ENCODE data around the gene EHD2.
"Not testable (repeated sequence)": the region's sequence is repeated elsewhere in the genome, so short reads cannot be mapped to it uniquely, and the experiment has no call there.

The EHD2 gene, protein sequence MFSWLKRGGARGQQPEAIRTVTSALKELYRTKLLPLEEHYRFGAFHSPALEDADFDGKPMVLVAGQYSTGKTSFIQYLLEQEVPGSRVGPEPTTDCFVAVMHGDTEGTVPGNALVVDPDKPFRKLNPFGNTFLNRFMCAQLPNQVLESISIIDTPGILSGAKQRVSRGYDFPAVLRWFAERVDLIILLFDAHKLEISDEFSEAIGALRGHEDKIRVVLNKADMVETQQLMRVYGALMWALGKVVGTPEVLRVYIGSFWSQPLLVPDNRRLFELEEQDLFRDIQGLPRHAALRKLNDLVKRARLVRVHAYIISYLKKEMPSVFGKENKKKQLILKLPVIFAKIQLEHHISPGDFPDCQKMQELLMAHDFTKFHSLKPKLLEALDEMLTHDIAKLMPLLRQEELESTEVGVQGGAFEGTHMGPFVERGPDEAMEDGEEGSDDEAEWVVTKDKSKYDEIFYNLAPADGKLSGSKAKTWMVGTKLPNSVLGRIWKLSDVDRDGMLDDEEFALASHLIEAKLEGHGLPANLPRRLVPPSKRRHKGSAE

DNA sequence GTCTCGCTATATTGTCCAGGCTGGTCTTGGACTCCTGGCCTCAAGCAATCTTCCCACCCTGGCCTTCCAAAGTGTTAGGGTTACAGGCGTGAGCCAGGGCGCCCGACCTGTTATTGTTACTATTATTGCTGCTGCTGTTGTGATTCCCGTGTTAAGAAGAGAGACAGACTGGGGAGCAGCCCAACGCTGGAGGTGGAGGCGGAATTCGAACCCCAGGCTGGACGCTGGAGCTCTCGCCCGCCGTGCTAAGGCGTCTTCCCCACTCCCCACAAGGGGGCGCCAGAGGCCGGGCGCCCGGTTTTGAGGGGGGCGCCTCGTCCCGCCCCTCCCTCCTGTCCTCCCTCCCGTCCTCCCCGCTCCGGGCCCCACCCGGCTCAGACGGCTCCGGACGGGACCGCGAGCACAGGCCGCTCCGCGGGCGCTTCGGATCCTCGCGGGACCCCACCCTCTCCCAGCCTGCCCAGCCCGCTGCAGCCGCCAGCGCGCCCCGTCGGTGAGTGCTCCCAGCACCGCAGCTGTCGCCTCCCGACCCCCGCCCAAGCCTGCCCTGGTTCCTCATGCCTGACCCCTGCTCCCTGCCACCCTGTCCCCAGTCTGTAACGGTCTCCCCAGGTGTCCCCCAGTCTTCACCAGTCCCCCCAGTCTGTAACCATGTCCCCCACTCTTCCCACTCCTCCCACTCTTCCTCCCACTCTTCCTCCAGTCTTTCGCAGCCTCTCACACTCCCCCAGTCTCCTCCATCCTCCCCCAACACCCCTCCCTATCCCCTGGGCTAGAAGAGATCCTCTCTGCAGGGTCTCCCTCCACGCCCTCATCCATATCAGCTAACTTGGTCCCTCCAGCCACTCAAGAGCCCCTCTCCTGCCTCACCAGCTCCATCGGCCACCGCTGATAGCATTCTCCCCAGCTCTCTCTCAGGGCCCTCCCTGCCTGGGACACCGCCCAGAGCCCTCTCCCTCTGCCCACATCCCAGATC, at the start of gene EHD2:
TSS of gene EHD2 (plus strand) at position 377 of the 976 bp plus-strand sequence. CDS start 3,191 bp downstream, outside the sequence.
- peak; percentile 65 to 66 for DNase-seq

DNA sequence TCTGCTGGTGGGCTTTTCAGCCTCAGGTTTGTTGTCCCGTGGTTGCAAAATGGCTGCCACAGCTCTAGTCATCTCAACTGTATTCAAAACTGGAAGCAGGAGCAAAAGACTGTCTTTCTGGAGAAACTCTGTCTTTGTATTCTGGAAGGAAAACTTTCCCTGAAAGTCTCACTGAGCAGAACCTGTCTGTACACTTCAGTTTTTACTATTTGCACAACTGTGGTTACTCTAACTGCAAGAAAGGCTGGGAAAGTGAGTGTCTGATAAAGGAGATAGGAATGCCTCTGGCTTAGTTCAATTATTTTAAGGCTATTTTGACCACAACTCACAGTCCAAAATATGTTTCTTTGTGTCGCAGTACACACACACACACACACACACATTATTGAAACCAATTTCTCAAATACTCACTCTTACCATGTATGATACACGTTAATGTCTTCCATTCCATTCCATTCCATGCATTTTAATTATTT, 49.7 kb upstream of the EHD2 start:
- no peak for DNase-seq

DNA sequence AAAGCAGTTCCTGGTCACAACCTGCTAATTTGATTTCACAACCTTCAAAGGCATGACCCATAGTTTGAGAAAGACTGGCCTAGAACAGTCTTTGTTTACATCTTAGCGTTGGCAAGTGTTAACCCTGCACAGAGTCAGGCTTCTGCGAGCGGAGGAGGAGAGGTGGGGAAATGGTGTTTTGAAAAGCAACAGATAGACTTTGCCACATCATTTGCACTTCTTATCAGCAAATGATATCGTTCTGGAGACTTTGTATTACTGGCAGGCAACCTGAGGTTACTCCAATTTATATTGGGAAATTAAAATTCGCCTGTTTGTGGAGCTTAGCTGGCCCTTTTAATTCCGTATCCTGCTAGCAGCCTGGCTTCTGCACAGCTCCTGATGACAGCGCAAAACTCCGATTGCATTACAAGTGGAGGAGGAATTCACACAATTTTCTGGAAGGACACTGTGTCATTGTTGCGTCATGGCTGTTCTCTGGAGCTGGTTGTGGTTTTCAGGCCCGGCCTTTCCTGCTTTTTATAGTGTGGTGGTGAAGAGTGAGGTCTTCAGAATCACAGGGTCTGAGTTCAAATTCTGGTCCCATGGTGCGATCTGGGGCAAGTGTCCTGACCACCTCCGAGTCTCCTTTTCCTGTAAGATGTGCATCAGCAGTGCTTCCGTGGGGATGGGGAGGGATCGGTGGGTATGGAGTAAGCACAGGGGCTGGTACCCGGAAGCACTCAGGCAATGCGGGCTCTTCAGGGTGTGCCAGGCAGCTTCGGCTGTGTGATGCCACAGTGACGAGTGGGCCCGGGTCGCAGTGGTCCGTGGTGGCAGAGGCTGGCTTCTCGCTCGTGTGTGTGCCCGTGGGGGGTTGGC, 49.1 kb upstream of the EHD2 start:
- no peak for DNase-seq

DNA sequence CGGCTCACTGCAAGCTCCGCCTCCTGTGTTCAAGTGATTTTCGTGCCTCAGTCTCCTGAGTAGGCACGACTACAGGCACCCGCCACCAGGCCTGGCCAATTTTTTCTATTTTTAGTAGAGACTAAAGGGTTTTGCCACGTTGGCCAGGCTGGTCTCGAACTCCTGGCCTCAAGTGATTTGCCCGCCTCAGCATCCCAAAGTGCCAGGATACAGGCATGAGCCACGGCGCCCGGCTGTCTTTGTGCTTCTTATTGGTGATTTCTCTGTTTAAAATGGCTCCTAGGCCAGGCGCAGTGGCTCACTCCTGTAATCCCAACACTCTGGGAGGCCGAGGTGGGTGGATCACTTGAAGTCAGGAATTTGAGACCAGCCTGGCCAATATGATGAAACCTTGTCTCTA, 44.7 kb upstream of the EHD2 start:
- not testable (repeated sequence) for DNase-seq

DNA sequence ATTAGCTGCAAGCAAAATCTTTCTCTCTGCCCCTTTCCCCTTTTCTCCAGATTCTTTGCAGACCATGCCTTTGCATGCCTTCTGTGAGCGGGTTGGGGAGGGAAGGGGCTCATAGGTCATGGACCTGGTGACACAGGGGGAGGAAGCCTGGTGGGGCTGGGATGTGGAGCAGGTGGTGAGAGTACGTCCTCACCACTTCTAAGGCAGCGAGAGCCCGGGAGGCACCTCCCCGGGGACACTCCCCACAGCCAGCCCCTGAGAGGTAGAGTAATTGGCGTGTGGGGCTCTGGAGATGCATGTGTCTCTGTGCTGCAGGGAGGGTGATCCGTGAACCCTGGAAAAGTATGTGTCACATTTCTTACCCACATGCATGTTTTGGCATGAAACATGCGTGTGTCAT, 42.5 kb upstream of the EHD2 start:
- no peak for DNase-seq

DNA sequence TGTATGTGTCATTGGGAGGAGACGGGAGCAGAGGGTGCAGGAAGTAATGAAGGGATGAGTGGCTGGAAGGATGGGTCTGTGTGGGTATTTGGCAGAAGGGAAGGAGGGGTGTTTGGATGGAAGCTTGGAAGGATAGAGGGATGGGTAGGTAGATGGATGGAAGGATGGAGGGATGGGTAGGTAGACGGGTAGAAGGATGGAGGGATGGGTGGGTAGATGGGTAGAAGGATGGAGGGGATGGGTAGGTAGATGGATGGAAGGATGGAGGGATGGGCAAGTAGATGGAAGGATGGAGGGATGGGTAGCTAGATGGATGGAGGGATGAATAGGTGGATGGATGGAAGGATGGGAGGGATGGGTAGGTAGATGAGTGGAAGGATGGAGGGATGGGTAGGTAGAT, 41.7 kb upstream of the EHD2 start:
- DNase-seq, result no peak

DNA sequence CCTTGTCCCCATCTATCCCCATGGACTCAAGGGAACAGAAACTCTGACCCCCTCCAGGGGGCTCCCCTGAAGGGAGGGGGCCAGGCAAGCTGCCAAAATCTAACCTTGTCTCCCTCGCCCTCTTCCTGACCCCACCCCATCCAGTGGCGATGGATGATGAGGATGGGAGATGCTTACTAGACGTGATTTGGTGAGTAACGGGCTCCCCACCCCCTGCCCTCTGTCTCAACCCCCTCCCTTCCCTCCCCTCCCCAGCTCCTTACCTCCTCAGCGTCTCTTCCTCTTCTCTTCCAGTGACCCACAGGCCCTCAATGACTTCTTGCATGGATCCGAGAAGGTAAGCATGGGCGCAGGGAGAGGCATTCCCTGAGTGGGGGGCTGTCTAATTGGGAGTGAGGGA, 39.8 kb upstream of the EHD2 start:
- DNase-seq, result no peak

DNA sequence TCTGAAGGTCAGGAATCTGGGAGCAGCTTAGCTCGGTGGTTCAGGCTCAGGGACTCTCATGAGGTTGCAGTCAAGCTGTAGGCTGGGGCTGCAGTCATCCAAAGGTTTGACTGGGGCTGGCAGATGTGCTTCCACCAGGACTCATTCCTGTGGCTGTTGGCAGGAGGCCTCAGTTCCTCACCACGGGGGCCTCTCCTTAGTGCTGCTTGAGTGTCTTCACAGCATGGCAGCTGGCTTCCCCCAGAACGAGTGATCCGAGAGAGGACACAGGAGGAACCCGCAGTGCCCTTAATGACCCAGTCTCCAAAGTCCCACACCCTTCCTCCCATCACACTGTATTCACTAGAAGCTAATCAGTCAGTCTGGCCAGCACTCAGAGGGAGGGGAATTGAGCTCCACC, 38.7 kb upstream of the EHD2 start:
- no peak for DNase-seq

DNA sequence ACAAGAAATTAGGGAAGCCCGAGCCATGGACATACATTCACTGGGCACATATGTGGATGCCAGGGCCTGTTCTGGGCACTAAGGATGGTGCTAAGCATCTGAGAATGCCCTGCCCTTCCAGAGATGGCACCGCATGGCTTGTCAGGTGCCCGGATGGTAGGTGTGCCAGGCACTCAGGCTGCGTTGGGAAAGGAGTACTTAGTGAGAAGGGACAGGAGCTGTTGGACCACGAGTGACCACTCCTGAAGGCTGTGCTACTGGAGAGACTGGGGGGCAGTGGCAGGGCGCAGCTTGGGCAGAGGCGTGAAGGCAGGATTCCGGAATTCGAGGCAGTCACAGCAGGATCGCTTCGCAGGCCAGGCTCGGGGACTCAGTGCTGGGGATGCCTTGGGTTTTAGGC, 38.0 kb upstream of the EHD2 start:
- no peak for DNase-seq

DNA sequence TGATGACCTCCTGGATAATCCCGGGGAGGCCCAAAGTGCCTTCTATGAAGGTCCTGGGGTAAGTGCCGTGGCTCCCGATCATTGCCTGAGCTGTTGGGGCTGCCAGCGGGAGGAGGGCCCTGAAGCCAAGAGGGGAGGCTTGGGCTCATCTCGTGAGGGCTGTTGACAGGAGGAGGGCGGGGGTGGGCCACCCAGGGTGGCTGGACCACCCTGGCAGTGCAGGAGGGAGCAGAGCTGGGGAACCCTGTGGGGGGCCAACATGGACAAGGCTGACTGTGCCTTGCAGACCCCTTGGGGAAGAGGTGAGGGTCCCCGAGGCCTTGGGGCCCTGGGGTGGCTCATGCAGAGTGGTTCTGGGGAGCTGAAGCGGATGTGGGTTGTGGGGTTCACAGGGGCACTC, 37.4 kb upstream of the EHD2 start:
- DNase-seq, result no peak

DNA sequence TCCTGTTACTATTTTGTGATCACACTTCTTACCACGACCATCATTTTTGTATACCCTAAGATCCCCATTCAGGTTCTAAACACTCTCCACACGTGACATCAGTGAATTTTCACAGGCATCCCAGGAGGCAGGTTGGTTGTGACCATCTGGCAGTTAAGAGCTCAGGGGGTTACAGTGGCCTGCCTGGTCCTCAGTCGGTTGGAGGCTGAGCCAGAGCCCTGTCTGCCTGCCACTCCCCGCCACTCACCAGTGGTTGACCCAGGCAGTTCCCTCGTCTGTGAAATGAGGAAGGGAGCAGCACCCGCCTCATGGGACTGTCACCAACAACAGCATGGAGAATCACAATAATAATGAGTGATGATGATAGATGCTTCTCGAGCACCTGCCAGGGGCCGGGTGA, 36.4 kb upstream of the EHD2 start:
- DNase-seq, result no peak

DNA sequence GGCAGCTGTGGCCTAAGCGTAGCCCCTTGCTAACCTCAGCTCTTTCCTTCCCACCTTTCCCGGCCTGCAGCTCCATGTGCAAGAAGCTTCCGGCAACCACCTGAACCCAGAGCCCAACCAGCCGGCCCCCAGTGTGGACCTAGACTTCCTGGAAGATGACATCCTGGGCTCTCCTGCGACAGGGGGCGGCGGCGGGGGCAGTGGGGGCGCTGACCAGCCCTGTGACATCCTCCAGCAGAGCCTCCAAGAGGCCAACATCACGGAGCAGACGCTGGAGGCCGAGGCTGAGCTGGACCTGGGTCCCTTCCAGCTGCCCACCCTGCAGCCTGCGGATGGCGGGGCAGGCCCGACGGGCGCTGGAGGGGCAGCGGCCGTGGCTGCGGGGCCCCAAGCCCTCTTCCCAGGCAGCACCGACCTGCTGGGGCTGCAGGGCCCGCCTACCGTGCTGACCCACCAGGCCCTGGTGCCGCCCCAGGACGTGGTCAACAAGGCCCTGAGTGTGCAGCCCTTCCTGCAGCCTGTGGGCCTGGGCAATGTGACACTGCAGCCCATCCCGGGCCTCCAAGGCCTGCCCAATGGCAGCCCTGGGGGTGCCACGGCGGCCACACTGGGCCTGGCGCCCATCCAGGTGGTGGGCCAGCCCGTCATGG, 33.8 kb upstream of the EHD2 start:
- DNase-seq, result no peak

DNA sequence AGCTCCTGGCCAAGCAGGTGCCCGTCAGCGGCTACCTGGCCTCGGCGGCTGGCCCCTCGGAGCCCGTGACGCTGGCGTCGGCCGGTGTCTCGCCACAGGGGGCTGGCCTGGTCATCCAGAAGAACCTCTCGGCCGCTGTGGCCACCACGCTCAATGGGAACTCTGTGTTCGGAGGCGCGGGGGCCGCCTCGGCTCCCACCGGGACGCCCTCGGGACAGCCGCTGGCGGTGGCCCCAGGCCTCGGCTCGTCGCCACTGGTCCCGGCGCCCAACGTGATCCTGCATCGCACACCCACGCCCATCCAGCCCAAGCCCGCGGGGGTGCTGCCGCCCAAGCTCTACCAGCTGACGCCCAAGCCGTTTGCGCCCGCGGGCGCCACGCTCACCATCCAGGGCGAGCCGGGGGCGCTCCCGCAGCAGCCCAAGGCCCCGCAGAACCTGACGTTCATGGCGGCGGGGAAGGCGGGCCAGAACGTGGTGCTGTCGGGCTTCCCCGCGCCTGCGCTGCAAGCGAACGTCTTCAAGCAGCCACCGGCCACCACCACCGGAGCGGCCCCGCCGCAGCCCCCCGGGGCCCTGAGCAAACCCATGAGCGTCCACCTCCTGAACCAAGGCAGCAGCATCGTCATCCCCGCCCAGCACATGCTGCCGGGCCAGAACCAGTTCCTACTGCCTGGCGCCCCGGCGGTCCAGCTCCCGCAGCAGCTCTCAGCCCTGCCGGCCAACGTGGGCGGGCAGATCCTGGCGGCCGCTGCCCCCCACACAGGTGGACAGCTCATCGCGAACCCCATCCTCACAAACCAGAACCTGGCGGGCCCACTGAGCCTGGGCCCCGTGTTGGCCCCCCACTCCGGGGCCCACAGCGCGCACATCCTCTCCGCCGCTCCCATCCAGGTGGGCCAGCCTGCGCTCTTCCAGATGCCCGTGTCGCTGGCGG, 33.0 kb upstream of the EHD2 start:
- no peak for DNase-seq

DNA sequence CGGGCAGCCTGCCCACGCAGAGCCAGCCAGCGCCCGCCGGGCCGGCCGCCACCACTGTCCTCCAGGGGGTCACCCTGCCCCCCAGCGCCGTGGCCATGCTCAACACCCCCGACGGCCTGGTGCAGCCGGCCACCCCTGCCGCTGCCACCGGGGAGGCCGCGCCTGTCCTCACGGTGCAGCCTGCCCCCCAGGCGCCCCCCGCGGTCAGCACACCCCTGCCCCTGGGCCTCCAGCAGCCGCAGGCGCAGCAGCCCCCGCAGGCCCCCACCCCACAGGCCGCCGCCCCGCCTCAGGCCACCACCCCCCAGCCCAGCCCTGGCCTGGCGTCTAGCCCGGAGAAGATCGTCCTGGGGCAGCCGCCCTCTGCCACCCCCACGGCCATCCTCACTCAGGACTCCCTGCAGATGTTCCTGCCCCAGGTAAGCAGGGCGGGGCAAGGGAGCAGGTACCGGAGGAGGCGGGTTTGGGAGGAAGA, 32.3 kb upstream of the EHD2 start:
- DNase-seq, result no peak

DNA sequence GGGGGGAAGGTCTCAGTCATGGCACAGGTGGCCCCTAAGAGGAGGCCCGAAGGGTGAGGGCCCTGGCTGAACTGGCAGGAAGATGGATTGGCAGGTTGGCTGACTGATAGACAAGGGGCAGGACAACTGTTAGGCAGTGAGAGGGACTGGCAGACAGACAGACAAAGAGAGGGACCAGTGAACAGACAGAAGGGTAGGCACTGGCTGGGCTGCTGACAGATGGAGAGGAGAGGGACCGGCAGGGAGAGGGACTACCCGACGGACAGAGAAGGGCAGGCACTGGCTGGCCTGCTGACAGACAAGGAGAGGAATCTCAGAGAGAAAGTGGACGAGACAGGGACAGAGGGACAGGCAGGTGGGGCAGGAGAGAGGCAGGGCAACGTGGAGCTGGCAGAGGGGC, 31.8 kb upstream of the EHD2 start:
- DNase-seq, result no peak

DNA sequence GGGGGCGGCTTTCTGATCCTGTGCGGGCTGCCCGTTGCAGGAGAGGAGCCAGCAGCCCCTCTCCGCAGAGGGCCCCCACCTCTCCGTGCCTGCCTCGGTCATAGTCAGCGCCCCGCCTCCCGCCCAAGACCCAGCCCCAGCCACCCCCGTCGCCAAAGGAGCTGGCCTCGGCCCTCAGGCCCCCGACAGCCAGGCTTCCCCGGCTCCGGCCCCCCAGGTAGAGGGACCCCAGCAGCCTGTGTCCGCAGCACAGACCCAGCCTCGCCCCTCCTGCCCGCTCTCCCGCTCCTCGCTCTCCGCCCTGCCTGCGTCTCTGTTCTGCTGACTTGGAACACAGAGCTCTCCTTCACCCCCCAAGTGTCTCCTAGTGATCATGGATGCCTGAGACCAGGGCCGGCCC, 31.3 kb upstream of the EHD2 start:
- no peak for DNase-seq

DNA sequence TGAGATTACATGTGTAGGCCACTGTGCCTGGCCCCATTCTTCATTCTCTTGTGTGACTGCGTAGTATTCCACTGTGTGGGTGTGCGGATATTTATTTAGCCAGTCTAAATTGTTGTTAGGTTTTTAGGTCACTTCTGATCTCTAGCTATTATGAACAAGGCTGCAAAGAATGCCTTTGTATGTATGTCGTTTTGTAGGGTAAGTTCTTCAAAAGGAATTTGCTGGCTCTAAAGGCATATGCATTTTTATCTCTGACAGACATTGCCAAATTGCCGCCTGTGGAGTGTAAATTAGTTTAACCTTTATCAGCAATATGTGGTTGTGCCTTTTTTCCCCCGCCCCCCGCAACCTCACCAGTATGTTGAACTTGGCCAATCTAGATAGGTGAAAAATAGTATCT, 30.3 kb upstream of the EHD2 start:
- DNase-seq, result no peak

DNA sequence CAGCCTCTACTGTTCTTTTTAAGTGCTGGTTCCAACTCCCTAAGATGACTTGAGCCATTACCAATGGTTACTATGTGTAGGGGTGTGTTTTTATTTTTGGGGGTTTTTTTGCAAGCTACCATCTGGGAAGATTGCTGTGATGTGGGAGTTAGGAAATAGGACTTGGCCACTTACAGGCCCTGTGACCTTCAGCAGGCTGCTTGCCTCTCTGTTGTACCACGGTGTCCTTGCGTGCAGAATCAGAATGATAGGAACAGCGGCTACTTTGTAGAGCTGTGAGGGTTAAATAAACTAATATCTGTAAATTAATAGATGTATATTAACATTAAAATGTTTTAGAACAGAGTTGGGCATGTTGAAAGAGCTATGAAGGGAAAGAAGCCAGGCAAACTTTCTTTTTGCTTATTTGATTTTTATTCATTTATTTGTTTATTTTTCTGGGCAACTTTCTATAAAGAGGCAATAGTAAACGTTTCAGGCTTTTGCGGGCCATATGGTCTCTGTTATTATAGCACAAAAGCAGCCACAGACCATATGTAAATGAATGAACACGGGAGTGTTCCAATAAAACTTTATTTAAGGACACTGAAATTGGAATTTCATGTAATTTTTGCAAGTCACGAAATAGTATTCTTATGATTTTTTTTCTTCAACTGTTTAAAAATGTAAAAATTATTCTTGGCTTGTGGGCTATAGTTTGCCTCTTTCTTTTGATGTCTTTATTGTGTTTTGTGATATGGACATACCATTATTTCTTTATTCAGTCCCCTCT, 26.4 kb upstream of the EHD2 start:
- no peak for DNase-seq

DNA sequence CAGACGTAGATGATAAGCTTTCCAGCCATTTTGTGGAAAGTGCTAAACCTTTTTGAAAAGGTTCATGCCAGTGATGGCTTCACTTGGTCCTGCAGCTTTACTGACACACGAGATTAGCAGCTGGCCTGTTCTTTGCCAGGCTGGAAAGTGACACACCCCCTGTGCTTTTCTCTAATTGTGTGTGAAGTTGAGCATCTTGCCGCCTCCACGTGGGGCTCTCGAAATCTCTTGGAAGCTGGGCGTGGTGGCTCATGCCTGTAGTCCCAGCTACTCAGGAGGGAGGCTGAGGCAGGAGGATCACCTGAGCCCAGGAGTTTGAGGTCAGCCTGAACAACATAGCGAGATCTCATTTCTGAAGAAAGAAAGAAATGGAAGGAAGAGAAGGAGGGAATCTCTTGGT, 25.3 kb upstream of the EHD2 start:
- no peak for DNase-seq

DNA sequence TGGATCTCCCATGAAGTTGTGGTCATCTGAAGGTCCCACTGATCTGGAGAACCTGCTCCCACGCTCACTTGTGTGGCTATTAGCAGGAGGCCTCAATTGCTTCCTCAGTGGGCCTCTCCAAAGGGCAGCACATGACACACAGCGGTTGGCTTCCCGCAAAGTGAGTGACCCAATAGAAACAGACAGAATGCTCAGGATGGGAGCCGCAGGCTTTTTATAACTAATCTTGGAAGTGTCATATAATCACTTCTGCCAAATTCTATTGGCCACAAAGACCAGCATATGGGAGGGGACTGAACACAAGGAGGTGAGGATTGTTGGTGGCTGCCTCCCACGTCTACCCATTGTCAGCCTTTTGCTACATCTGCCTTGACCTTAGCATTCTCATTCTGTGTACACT, 22.1 kb upstream of the EHD2 start:
- no peak for DNase-seq

All from stimulated activated CD4-positive, alpha-beta T cell treated with anti-CD3 and anti-CD28 coated beads, Interleukin-2, amount 100 ng/mL, for 24 hours (primary cell).